HCEC 1CT (cell line): Measurements from ENCODE around the gene SSTR4.

Experiments used
- DNase-seq: peaks from one replicate; pipeline ENCODE4 v3.0.0-alpha.2; 2017

The SSTR4 gene

DNA sequence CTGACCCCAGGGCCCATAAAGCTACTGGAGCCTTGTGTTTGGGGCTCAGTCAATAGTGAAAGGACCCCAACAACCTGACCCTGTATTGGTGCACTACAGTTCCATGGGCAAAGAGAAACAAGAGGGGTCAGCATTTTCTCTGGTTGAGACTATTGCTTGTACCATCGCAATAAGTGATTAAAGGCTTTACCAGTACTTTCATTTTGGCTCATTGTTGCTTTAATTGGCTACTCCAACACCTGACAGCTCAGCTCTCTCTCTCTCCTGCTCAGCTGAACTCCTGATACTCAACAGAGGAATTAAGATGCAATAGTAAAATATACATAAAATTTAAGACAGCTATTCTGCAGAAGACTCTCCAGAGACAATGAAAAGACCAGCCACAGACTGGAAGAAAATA, 33.2 kb downstream of the SSTR4 start:
- no peak for DNase-seq

DNA sequence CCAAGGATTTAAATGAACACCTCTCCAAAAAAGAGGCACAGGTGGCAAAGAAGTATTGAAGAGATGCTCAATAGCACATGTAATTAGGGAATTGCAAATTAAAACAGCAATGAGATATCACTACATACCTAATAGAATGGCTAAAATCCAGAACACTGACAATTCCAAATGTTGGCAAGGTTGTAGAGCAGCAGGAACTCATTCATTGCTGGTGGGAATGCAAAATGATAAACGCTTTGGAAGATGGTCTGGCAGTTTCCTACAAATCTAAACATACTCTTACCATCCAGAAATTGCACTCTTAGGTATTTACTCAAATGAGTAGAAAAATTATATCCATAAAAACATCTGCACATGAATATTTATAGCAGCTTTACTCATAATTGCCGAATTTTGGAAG, 34.0 kb downstream of the SSTR4 start:
- no peak for DNase-seq

- DNase-seq: no peak
Measured at GRCh38 chr20:23071398-23071797, 36.3 kb downstream of the SSTR4 start.

GRCh38 chr20:23071996-23072395, 36.9 kb downstream of the SSTR4 start:
- DNase-seq: no peak

DNA sequence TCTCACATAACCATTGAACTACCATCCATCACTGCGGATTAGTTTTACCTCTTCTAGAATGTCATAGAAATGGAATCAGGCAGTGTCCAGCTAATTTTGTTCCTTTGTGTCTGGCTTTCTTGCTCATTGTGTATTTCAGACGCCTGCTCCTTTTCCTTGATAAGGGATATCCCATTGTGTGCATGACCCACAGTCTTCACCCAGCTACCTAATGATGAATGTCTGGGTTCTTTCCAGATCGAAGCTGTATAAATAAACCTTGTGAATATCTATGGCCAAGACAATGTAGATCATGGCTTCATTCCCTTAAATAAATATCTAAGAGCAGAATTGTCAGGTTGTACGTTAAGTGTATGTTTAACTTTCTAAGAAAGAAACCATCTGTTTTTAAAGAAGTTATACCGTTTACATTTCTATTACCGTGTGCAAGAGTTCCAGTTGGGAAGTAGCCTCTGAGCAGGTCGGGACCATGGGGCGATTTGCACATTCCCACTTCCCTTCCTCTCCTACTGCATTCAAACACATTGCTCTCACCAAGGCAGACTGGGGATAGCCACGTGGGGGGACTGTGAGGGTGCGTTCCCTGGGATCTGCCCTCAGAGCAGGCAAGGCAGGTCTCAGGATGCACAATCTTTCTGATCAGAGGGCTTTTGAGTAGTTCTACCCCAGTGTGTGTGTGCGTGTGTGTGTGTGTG, 37.9 kb downstream of the SSTR4 start:
- no peak for DNase-seq

DNA sequence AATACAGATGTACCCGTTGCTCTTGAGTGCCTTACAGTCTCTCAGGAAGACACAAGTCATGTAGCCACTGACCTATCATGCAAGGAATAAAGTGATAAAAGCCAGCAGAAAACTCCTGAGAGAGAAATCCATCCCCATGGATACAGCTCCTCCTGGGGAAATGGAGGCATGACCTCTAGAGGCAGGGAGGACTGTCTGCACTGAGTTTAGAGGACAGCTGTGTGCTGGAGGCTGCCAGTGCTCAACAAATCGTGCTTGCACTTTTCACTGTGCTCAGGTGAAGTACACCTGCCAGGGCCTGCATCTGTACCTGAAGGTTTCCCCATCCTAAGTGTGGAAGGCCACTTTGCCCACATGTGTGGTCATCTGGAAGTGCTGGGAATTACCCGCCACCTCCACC, 38.9 kb downstream of the SSTR4 start:
- no peak for DNase-seq

- DNase-seq: no peak
Measured at GRCh38 chr20:23077277-23077676, 42.2 kb downstream of the SSTR4 start.

DNA sequence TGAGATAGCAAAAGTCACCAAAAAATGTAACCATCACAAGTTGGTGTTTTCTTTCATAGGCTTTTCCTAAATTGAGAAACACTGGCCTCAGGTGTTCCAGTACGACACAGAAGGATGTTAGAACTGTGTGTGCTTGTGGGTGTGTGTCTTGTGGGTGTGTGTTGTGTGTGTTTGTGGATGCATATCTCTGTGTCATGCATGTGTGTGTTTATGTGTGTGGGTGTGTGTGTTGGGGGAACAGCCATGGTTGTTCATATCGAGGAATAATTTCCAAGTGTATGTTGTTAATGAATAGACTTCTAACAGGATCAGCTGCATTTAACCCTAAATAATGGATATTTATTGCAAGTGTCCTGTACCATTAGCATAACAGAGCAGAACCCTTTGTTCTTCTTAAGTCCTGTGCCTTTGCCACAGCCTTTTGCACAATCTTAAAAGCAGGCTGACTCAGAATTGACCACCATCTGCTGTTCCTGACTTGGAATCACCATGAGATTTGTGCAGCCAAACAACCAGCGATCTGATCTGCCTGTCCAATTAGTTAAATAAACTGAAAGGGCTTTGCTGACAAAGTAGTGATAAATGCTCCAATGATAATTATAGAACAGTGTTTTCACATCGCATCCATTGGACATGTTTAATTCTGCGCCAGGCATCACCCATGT, 43.4 kb downstream of the SSTR4 start:
- DNase-seq: peak; percentile 57

DNA sequence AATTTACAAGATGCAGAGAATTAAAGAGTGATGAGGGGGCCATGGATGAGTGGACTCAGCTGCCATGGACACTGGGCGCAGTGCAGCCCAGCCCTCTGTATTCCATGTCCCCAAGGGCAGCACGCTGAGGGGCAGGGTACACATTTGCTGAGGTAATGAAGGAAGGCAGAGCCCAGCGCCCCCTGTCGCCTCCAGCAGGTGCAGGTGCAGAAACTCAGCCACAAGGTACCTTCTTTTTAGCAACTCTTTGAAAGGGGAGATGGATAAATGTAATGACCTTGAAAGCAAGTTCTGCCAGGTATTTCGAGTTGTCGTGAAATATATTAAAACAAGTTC, 43.9 kb downstream of the SSTR4 start:
- DNase-seq: no peak

- no peak for DNase-seq
Measured at GRCh38 chr20:23079926-23080325, 44.8 kb downstream of the SSTR4 start.

DNA sequence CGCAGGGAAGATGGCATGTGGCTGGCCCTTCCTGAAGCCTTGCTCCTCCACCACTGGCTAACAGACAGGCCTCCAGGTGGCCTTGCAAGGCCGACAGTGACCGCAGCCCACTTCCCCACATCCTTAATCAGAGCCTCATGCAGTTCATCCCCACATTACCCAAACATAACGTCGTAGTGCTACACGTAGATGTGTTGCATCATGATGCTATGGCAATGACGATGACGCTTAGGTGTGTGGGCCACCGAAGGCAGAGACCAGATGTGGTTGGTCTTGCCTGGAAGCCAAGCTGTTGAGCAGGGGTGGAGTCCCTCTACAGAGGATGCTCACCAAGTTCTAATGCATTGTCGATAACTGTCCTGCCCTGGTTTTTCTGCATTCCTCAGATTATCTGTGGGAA, 45.4 kb downstream of the SSTR4 start:
- no peak for DNase-seq

- no peak for DNase-seq
Measured at GRCh38 chr20:23081263-23081819, 46.2 kb downstream of the SSTR4 start.

GRCh38 chr20:23082846-23083552, 47.9 kb downstream of the SSTR4 start:
- no peak for DNase-seq

GRCh38 chr20:23083553-23084220, 48.6 kb downstream of the SSTR4 start:
- DNase-seq: no peak

GRCh38 chr20:23084282-23084844, 49.3 kb downstream of the SSTR4 start:
- DNase-seq: no peak

DNA sequence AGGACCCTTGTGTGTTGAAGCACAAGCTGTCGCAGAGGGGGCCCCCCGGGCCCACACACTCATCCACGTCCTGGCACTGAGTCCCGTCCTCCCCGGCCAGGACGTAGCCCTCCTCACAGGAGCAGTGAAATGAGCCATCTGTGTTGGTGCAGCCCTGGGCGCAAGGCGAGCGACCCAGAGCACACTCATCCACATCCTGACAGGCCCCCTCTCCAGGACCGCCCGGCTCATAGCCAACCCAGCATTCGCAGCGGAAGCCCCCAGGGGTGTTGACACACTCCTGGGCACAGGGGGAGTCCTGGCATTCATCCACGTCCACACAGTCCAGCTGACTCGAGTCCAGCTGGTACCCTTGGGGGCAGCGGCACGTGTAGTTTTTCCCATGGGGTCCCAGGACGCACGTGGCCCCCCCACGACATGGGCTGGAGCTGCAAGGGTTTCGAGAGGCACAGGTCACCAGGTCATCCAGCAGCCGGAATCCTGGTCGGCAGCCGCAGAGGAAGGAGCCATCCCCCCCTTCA, 49.8 kb downstream of the SSTR4 start:
- DNase-seq: no peak

GRCh38 chr20:23085436-23086055, 50.4 kb downstream of the SSTR4 start:
- DNase-seq: no peak

DNA sequence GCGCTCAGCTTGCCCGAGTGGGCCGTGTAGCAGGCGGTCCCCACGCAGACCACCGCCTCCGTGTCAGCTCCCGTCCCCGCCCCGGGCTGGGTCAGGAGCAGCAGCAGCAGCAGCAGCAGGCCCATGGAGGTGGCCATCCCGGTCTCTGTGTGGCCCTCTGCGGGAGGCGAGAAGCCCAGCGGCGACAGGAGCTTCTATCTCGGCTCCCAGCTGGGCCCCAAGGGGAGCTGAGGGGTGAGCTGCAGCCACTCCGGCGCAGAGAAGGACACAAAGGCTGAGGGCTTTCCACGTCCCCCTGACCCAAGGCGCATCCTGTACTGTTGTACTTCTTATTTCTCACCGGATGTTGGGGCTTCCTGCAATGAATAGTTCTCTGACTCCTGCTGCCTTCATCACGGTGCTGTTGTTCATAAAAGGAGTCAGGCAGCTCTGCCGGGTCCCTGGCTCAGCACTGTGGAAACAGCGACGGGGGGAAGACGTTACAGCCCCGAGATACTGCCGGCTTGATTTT, 51.0 kb downstream of the SSTR4 start, which contains the start of gene CD93:
CD93 (minus strand) TSS at position 269 of the 511 bp plus-strand sequence; CDS start at position 137, 132 bp downstream.
- DNase-seq: no peak

GRCh38 chr20:23086931-23087411, 51.9 kb downstream of the SSTR4 start:
- DNase-seq: no peak

DNA sequence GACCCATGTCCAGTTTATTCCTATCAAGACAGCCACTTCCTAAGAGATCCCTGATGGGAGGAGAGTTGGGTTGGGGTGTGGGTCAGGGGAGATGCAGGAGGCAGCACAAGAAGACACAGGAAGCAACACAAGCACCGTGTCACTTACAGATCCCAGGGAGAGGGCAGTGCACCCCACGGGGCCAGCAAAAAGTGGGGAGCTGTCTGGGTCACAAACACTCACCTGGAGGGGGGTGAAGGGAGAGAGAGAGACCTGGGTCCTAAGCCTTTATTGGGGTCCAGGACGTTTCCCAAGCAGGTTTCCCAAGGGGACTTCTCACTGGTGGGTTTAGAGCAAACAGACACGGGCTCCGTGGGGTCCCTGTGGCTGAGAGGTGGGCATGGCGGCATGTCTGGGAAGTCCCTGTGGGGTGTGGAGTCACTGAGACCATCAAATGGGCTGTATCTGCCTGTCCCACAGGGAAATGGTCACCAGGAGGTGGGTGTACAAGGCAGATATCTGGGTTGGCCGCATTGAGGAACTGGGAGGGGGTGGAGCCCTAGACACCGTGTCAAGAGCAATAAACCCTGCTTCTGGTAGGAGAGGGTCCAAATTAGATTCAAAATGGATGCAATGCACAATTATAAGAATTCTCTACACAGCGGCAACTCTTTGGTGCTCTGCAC, 52.6 kb downstream of the SSTR4 start:
- no peak for DNase-seq
